HG03095 (cell line): ENCODE results near the gene PSTPIP1.

Experiments used
- ATAC-seq: cut with Tn5 transposase; IDR thresholded peaks from one replicate; pipeline ENCODE4 v1.9.1; 2021; ENCODE audit warnings: moderate library complexity; ENCODE audit not compliant: unreplicated experiment

The PSTPIP1 gene

DNA sequence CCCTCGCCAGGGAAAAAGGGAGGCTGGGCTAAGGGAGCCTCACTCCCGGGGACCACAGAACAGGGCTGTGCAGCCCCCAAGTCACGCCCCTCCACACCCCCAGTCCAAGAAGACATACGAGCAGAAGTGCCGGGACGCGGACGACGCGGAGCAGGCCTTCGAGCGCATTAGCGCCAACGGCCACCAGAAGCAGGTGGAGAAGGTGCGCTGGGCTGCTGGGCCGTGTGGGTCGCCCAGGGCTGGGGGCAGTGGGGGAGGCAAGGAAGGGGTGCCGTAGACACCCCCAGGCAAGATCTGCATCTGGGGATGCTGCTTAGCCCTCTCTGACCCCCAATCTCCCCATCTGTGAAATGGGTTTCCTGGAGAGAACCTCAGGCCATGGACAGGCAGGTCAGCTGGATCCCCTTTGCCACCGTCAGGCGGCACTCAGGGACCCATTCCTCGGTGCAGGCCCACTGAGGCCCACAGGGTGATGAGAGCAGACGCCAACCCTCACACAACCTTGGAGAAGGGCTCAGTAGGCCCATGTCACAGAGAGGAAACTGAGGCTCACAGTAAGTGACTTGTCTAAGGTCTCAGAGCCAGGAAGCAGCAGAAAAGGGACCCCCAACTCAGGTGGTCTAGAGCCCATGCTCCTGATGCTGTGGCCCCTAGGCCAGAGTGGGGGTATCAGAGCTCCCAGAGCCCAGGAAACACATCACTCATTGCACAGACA lies 33.7 kb downstream of the PSTPIP1 start:
- ATAC-seq, result no peak

DNA sequence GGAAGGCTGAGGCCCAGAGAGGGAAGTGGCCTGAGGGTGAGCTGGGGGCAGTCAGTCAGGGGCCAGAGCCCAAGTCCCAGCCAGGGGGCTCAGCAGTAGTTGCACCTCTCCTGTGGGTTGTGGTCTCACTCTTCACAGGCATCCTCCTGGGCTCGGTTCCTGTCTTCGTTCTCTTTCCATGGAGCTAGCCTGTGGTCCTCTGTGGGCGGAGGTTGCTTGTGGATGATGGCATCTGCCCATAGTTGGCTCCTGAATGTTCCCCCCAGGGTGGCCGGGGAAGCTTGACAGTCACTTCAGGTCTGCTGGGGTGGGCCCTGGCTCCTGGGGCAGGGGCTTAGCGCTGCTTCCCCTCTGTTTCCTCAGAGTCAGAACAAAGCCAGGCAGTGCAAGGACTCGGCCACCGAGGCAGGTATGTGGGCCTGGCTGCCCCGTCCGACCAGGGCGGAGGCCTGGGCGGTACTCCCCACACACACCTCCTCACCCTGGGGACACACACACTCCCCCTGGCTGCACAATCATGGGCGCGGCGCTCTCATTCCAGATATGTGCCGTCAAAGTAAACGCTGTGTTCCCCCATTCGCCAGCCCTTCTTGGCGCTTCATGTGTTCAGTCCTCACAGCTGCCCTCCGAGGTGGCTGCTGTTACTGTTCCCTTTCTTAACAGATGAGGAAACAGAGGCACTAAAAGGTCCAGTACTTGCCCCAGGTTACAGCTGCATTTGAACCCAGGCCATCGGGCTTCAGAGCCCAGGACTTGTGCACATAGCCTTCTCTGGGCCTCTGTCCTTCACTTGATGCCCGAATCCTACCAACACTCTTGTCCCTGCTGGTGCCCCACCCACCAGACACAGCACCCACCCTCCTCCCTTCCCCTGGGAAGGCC lies 34.5 kb downstream of the PSTPIP1 start:
- no peak for ATAC-seq

DNA sequence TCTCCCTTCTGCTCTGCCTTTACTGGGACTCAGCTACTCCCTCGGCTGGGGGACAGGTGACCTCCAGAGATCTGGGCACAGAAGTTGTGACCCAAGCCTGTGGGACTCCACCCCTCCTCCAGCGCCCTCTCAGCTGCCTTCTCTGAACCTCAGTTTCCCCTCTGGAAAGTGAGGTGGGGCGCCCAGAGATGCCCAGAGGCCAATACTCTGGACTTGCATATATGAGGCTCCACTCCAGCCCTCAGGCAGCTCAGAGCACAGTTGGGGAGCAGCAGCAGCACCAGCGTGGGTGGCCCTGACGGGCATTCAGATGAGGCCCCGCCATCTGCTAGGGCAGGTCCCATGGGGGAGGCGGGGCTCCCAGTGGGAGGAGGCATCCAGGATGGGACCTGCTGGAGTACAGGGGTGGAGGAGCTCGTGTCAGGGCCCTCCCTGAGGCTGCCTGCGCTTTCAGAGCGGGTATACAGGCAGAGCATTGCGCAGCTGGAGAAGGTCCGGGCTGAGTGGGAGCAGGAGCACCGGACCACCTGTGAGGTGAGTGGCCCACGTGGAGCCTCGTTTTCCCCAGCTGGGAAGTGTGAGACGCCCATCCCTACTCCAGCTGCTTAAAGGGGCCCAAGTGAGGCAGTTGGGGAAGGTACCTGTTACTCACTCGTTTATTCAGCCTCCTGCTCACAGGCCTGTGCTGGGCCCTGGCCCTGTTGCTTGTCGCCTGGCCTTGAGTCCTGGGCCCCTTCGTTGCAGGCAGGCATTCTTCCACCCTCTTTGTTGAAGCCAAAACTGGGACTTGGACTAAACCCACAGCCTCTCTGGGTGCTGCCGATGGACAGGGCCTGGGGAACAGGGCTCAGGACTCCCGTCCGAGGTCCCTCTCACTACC lies 35.4 kb downstream of the PSTPIP1 start:
- ATAC-seq, result no peak

DNA sequence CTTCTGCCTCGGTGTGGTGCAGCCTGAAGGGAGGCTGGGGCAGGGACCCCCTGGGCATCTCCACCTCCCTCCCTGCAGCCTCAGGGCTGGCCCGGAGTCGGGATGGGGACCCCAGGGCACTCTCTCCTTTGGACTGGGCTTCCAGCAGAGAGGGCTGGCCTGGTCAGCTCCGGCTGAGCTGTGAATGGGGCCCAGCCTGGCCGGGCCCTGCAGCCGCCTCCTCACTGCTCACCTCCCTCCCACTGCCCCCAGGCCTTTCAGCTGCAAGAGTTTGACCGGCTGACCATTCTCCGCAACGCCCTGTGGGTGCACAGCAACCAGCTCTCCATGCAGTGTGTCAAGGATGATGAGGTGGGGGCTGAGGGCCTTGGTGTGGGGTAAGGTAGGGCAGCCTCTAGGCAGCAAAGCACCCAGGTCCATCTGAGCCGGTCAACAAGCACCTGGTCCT lies 36.0 kb downstream of the PSTPIP1 start:
- no peak for ATAC-seq

DNA sequence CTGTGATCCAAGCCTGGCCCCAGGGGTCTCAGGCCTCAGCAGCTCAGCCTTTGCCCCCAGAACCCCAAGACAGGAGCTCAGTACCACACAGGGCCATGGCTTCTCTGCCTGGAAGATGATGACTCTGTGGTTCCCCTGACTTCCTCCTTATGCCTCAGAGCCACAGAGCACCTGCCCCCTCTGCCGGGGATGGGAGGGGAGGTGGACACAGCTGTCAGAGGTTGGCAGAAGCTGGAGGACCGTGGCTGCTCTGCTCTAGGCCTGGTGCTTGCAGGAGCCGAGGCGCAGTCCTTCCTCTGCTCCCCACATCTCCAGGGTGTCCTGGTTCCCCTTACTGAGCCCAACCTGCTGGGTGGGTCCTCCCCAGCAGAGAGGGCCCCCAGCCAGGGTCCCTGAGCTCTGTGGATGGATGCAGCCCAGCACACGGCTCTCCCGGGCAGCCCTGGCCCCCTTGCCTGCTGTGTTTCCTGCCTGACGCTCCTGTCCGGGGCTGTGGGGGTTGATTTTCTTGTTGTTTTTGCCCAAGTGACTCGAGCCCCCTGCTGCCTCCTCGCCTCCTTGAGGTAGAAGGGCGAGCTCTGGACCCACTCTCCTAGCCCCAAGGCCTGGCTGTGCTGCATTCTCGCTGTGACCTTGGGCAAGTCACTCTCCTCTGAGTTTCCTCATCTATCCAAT lies 36.6 kb downstream of the PSTPIP1 start:
- no peak for ATAC-seq

DNA sequence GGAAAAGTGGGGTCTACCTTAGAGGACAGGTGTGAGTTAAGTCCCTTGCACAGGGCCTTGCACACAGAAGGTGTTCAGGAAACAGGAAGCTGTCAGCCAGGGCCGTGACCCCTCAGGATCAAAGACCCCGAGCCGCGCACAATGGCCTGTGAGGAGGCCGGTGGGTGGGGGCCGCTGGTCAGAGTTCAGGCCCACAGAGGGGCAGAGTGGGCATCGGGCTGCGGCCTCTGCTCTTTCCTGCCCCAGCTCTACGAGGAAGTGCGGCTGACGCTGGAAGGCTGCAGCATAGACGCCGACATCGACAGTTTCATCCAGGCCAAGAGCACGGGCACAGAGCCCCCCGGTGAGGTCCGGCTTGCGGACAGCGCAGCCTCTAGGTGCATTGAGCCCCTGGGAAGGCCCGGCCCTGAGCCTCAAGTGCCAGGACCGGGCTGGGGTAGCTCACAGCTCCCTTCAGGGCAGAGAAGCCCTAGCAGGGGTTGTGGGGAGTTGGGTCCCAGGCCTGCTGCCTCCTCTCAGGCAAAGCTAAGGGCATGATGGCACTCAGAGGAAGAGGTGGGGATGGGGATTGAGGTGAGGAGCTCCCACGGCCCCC lies 37.2 kb downstream of the PSTPIP1 start:
- ATAC-seq, result no peak

DNA sequence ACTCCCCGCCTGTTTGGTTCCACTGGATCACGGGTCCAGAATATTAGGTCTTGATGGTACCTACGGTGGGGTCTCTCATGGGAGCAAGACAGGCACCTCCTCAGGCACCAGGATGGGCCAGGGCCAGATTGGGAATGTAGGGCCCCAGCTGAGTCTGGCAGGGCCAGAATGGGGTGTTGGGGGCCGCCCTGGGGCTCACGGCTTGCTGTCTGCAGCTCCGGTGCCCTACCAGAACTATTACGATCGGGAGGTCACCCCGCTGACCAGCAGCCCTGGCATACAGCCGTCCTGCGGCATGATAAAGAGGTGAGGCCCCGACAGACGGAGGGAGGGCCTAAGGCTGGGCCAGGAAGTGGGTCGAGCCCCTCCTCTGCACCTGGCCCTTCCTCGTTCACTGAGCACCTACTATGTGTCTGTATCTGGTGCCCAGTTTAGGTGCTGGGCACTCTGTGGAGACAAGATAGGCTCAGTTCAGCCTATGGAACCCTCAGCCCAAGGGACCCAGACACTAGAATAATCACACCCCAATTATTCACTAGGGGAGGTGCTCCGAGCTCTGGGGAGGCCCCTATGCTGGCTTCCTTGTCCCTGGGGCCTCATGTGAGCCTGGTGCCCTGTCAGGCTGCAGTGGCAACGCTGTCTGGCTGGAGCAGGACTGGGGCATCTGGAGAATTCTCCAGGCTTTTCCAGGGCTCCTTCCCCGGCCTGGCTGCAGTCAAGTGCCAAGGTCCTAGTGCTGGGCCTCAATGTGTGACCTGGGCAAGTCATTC lies 37.9 kb downstream of the PSTPIP1 start:
- ATAC-seq, result no peak

DNA sequence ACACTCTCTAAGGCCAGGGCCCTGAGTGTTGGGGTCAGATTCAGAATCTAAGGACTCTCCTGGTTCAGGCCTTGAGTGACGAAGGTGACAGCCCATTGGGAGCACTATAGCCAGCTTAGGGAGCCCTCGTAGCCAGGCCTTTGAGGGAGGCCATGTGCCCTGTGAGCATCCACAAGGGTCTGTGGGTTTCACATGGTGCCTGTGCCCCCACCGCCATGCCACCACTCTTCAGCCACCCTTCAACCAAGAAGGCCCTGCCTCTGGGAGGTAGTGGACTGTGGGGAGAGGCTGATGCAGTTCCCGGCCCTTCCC lies 38.4 kb downstream of the PSTPIP1 start:
- ATAC-seq, result no peak

DNA sequence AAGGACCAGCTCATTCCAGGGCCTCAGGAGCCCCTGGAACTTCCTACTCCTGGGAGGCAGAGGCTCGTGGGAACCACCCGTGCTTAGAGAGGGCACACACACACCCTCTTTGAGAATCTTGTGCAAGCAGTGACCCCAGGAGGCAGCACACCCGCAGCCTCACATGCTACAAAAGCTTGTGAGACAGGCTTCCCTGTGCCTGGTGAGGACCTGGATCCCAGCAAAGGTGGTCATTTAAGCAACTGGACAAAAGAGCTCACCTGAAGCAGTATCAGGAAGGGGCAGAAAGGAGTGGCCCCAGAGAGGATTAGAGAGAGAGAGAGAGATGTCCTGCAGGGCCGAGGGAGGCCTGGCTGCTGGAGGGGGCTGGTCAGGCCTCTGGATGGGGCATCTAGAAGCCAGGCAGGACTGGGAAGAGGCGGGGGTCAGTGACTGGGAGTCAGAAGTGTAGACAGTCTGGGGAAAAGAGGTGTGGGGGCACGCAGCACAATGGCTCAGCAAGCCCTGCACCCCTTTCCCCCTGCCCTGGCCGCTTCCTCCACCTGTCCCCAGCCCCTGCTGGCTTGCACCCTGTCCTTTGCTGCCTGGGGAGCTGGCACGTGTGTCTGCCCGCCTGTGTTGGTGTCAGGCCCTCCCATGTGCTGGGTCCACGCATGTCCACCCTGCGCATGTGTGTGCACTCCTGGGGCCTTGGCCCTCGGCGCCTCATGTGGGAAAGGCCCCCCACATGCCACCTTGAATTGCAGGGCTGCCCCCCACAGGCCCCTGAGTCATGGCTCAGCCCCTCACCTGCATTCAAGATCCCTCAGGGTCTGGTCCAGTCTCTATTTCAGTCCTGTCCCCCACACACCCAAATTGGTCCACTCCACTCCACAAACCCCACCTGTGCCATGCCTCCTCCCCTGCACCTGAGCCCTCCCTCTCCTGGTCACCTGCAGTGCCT lies 39.1 kb downstream of the PSTPIP1 start:
- ATAC-seq, result no peak

DNA sequence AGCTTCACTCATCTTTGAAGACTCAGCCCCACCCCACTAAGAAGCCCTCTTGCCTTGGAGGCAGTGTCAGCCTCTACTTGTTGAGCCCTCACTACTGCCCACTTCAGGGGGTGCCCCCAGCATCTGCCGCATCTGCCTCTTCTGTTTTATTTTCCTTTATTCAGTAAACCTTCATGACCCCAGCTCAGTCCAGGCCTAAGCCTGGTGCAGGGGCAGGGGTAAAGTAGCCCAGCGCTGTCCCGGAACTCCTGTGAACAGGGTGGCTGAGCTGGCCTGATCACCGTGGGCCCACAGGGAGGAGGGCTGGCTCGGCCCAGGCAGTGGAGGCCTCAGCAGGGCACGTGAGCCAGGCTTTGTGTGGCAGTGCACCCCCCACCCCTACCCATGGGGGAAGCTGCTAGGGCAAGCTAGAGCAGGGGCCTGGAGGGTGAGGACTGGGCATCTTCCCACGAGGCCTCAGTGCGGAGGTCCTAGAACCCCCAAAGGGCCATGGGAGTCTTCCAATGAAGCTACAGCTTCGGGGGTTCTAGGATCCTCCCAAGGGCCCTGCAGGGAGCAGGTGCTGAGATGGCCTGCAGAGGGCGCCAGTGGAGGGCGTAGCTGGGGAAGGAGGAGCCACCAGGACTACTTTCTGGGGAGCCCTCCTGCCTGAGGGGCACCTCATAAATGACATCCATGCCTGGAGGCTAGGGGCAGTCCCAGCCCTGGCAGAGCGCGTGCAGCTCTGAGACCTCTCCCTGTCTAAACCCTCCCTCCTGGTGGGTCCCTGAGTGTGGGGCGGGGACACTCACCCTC lies 40.0 kb downstream of the PSTPIP1 start:
- no peak for ATAC-seq

DNA sequence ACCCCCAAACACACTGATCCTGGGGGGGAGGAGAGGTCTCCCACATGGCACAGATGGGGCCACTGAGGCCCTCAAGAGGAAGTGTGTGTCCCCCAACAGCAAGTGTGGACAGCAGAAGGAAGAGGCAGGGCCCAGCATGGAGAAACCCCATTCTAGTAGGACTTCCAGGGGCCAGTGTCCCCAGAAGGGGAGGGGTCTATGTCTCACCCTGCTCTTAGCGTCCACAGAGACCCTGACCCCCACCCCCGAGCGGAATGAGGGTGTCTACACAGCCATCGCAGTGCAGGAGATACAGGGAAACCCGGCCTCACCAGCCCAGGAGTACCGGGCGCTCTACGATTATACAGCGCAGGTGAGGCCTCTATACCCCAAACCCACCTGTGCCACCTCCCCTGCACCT lies 40.7 kb downstream of the PSTPIP1 start:
- no peak for ATAC-seq

DNA sequence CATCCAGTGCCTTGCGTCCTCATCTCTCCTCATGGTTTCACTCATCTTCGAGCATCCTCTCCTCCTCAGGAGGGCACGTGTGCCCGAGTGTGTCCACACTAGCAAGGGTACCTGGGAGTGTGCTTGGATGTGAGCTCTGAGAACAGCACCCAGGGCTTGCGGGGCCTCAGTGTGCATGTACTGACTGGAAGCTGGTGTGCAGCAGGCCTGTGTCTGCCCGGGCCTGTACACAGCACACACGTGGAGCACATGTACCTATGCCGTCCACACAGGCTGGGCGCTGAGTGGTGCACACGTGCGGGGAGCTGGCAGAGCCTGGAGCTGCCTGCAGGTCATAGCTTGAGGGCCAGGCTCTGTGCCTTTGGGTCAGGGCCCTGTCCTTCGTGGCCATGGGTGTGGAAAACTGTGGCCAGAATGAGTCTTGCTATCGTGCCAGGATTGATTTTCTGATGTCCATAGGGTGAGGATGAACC lies 41.1 kb downstream of the PSTPIP1 start:
- ATAC-seq, result no peak

DNA sequence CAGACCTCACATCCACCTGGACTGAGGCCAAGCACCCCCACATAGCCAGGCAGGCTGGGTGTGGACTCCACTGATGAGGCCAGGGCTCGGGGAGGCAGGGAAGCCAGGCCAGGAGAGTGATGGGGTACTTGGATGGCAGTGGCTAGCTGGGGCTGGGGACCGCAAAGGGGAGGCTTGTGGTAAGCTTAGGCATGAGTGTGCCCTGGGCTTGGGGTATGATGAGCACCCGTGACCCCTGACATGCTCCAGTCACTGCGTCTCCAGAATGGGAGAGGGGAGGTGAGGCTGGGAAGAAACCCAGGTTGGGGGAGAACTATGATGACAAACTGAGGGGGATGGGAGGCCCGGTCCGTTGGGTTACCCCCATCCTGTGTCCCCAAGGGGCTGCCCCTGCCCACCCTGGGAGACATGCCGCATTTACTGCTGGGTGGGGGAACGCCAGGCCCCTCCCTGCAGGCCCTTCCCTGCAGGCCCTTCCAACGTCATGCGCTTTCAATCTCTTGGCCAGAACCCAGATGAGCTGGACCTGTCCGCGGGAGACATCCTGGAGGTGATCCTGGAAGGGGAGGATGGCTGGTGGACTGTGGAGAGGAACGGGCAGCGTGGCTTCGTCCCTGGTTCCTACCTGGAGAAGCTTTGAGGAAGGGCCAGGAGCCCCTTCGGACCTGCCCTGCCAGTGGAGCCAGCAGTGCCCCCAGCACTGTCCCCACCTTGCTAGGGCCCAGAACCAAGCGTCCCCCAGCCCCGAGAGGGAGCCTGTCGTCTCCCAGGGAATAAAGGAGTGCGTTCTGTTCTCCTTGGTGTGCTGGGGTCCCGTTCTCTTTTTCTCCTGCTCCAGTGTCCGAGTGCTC lies 41.8 kb downstream of the PSTPIP1 start:
- no peak for ATAC-seq

DNA sequence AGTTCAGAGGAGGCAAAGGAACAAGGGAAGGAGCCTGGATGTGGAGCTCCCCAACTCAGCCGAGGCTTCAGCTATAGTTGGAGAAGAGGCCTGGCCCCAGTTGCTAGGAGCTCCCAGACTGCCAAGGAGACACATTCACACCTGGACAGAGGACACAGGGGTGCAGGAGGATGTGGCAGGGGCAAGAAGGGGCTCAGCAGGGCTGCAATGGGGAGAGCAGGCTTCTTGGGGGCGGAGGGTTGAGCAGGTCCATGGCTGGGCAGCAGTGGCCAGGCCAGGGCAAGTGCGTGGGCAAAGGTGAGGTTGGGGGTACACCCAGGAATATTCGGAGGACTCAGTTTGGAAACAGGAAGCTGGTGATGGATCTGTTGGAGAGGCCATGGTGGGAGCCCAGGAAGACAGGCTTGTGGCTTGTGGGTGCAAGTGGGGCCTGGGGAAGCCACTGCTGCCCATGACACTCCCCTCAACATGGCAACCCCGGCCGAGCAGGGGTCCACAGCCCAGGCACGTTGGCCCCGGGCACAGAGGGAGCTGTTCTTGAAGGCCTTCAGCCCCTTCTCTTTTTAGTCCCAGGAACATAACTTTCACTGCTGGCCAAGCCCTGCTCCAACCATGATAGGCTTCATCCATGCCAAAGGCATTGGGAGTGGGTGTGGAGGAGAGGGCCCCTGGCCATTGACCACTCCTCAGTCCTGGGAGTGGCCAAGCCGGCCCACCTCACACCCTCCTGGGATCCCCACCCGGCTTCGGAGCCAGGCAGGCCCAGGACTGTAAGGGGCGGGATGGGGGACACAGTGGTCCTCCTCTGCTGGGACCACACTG lies 42.7 kb downstream of the PSTPIP1 start:
- ATAC-seq, result no peak

DNA sequence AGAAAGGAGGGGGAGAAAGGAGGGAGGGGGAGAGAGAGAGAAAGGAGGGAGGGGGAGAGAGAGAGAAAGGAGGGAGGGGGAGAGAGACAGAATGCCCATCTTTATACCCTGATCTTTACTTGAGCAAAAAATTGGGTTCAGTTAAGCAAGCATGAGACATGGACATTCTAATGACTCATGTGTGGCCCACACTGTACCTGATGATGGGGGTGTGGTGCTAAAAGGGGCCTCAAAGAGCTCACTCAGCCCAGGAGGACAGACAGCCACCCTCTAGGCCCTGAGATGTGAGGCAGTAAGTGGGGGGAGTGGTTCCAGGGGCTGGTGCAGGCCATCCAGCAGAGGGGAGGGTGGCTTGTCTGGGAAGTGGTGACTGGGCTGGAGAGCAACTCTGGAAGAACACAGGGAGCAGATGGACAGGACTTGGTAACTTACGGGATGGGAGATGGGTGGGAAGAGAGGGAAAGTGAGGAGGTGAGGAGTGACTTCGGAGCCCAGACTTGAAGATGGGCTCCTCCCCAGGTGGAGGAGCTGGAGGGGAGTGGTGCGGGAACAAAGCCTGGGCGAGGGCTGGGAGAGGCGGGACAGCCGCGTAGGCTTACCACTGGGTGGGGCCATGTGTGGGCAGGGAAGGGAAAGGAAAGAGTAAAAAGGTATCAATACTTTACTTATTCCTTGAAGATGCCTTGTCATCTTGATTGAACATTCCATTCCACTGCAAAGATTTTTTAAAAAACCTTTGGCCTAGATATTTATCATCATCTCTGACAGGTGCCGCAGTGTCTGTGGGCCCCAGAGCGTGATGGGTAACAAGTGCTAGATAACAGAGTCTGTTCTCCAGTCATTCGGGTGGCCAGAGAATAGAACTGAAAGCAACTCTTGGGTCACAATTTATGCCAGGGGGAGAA lies 43.6 kb downstream of the PSTPIP1 start:
- no peak for ATAC-seq
